Neutrophil (primary cell): ENCODE measurements around the gene NPY4R.
"Not testable (repeated sequence)": the region's sequence is repeated elsewhere in the genome, so short reads cannot be mapped to it uniquely, and the experiment has no call there.

Source experiments
- H3K27ac ChIP-seq: fragments of 200-600 bp; sonication (generic); 2 replicates; pipeline ENCODE4 v1.5.1; 2016; ENCODE audit warnings: mild to moderate bottlenecking, moderate library complexity
- H3K27me3 ChIP-seq: fragments of 200-600 bp; sonication (generic); 2 replicates; pipeline ENCODE4 v1.6.0; 2016; ENCODE audit warnings: mild to moderate bottlenecking
- H3K36me3 ChIP-seq: fragments of 200-600 bp; sonication (generic); 2 replicates; pipeline ENCODE4 v1.5.1; 2017
- H3K4me1 ChIP-seq, 2 experiments: fragments of 200-600 bp in 1 of 2; sonication (generic) in 1 of 2; 1 replicate in 1 of 2; 2 replicates in 1 of 2; pipeline versions ENCODE4 v1.5.1 to v1.6.1; 2013 to 2016; ENCODE audit warnings: low read depth in 1 of 2, low read length in 1 of 2, mild to moderate bottlenecking in 1 of 2, moderate library complexity in 1 of 2; ENCODE audit not compliant: control insufficient read depth in 1 of 2, insufficient read depth in 1 of 2
- H3K4me3 ChIP-seq, 2 experiments: fragments of 200-600 bp in 1 of 2; sonication (generic) in 1 of 2; 1 replicate in 1 of 2; 2 replicates in 1 of 2; pipeline ENCODE4 v1.5.1; 2013 to 2016; ENCODE audit warnings: low read depth in 1 of 2, low read length in 1 of 2, mild to moderate bottlenecking in 1 of 2, moderate library complexity in 1 of 2
- H3K9me3 ChIP-seq: fragments of 200-600 bp; sonication (generic); 2 replicates; pipeline ENCODE4 v1.5.1; 2016

Gene NPY4R

DNA sequence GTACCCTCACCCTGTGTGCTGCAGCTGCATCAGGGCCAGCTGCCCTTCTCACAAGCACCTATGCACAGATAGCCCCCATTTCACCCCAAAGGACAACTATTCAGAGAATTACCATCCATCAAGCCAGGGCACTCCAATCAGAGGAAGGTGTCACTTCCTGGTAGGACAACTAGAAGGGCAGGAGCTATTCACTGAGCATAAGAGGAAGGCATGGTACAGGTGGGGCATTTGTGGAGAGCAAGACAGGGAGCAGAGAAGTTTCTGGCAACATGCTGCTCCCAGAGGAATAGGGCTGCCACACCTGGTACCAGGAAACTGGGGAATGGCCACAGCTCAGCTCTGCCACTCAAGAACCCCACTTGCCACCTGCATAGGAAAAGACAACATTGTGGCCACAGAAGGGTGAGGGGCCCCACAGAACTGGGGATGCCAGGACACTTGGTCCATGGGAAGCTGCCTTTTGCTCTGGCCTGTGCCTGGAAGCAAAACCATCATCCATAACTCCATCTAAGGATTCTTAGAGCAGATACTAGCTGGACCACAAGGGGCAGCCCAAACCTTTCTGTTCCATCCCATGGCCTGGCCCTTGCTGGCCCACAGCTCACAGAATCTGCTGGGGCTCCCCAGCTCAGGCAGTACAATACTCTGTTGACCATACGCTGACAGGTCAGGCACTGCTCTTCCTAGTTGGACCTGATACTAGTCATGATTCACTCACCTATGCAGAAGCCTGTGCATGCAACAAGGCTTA lies 25.8 kb upstream of the NPY4R start:
- not testable (repeated sequence) for H3K27me3 ChIP-seq, H3K4me3 ChIP-seq, H3K36me3 ChIP-seq, H3K9me3 ChIP-seq, H3K27ac ChIP-seq, H3K4me1 ChIP-seq

GRCh38 chr10:46490285-46490684 lies 24.5 kb upstream of the NPY4R start:
- not testable (repeated sequence) for H3K27me3 ChIP-seq, H3K4me1 ChIP-seq, H3K9me3 ChIP-seq, H3K36me3 ChIP-seq, H3K27ac ChIP-seq, H3K4me3 ChIP-seq

DNA sequence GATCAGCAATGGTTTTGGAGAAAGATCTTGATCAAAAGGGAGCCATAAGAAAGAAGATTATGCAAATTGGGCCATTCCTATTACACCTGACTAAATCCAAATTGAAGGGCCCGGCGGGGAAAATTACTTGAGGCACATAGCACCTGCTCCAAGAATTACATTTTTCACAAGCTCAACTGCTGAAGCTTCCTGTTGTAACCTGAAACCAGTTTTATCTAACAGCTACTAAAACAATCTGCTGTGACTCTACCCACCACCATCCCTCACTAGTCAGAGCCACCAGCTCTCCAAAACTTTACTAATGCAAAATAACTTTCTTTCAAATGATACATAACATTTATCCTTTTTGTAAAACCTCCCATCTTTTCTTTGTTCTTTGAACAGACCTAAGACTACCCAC lies 20.7 kb upstream of the NPY4R start:
- not testable (repeated sequence) for H3K4me1 ChIP-seq, H3K27me3 ChIP-seq, H3K27ac ChIP-seq, H3K9me3 ChIP-seq, H3K36me3 ChIP-seq, H3K4me3 ChIP-seq

- H3K27me3 ChIP-seq, H3K4me1 ChIP-seq, H3K36me3 ChIP-seq, H3K4me3 ChIP-seq, H3K9me3 ChIP-seq, H3K27ac ChIP-seq: not testable (repeated sequence)
Measured at GRCh38 chr10:46474746-46475320, 9.1 kb upstream of the NPY4R start.

DNA sequence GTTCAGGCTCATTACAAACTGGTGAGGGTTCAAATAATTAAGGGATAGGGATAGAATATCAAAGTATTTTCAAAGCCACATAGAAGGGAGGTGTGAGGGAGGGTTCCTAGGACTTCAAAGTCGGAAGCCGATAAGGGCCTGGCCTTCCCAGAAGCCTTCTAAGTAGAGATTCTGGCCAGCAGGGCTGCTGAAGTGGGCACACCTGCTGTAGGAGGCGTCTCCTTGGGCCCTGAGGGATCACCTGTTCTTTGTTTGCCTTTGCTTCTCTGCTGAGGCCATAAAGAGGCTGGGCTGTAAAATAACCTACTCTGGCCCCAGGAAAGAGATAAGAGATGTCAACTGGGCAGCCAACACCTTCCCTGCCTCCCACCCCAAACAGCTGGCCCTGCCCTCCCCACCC lies 8.0 kb upstream of the NPY4R start:
- H3K36me3 ChIP-seq, H3K27me3 ChIP-seq, H3K4me1 ChIP-seq, H3K27ac ChIP-seq, H3K9me3 ChIP-seq, H3K4me3 ChIP-seq: not testable (repeated sequence)

- H3K9me3 ChIP-seq, H3K4me1 ChIP-seq, H3K27ac ChIP-seq, H3K36me3 ChIP-seq, H3K27me3 ChIP-seq, H3K4me3 ChIP-seq: not testable (repeated sequence)
Measured at GRCh38 chr10:46470134-46470533, 4.4 kb upstream of the NPY4R start.

- not testable (repeated sequence) for H3K4me3 ChIP-seq, H3K4me1 ChIP-seq, H3K9me3 ChIP-seq, H3K27ac ChIP-seq, H3K27me3 ChIP-seq, H3K36me3 ChIP-seq
Measured at GRCh38 chr10:46468119-46468809, 2.5 kb upstream of the NPY4R start.

GRCh38 chr10:46463608-46464007 lies 2.1 kb downstream of the NPY4R start:
- H3K27ac ChIP-seq, H3K9me3 ChIP-seq, H3K36me3 ChIP-seq: not testable (repeated sequence)

DNA sequence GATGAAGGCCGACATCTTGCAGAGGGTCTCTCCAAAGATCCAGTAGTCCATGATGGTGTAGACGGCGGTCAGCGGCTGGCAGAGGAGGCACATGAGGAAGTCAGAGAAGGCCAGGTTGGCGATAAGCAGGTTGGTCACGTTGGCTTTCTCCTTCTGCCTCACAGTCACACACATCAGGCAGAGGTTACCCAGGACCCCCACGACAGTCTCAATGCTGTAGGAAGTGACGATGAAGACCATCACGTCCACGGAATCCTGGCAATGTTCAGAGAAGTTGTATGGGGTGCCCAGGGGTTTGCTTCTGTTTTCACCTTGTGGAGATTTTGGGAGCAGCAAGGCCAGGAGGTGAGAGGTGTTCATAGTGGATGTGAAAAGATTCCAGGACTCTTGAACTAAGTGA lies 3.5 kb downstream of the NPY4R start:
- not testable (repeated sequence) for H3K9me3 ChIP-seq, H3K4me3 ChIP-seq, H3K27ac ChIP-seq, H3K27me3 ChIP-seq, H3K4me1 ChIP-seq, H3K36me3 ChIP-seq

More at GRCh38 chr10:46463608-46464007, 2.1 kb downstream of the NPY4R start:
- H3K4me1 ChIP-seq, H3K4me3 ChIP-seq, H3K27me3 ChIP-seq: not testable (repeated sequence)

GRCh38 chr10:46459579-46459978 lies 6.2 kb downstream of the NPY4R start:
- not testable (repeated sequence) for H3K9me3 ChIP-seq, H3K4me1 ChIP-seq, H3K4me3 ChIP-seq, H3K36me3 ChIP-seq, H3K27me3 ChIP-seq, H3K27ac ChIP-seq

- not testable (repeated sequence) for H3K27me3 ChIP-seq, H3K9me3 ChIP-seq, H3K4me1 ChIP-seq, H3K4me3 ChIP-seq, H3K27ac ChIP-seq, H3K36me3 ChIP-seq
Measured at GRCh38 chr10:46457071-46457470, 8.7 kb downstream of the NPY4R start.

DNA sequence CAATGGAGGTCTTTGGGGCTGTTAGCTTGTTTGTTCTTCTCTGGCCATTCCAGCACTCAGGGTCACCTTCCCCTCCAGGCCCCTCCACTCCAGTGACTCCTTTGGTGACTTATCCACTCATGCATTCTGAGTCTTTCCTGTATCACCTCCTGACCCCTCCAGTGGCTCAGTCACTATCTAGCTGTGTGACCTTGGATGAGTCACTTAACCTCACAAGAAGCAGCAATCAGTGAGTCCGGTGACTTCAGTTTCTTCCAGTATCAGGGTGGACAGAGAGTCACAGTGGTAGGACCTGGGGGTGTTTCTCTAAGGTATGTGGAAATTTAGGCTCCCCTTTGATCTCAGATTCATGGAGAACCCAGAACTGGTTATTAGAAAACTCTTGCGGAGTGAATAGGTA lies 9.8 kb downstream of the NPY4R start:
- not testable (repeated sequence) for H3K4me3 ChIP-seq, H3K4me1 ChIP-seq, H3K27ac ChIP-seq, H3K27me3 ChIP-seq, H3K9me3 ChIP-seq, H3K36me3 ChIP-seq

DNA sequence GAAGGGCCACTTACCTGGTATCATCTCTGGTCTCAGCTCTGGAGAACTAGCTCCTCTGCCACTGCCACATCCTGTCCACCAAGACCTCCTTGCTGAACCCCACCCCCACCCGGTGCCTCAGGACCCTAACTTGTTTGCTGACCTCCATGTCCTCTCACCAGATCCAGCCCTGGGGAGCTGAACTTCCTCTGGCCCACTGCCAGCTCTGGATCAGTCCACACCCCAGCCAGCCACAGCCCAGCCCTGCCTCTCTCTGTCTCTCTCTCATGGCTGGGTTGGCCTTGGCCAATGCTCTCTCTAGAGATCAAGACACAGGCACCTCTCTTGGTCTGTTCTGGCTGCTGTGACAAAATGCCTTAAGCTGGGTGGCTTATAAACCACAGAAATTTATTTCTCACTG lies 14.4 kb downstream of the NPY4R start:
- not testable (repeated sequence) for H3K9me3 ChIP-seq, H3K4me3 ChIP-seq, H3K27me3 ChIP-seq, H3K27ac ChIP-seq, H3K4me1 ChIP-seq, H3K36me3 ChIP-seq

- H3K4me1 ChIP-seq, H3K4me3 ChIP-seq, H3K36me3 ChIP-seq, H3K27ac ChIP-seq, H3K27me3 ChIP-seq, H3K9me3 ChIP-seq: not testable (repeated sequence)
Measured at GRCh38 chr10:46450829-46451228, 14.9 kb downstream of the NPY4R start.
